Measurements from ENCODE around the gene ESAM. TPM values are rescaled to one million over a fixed set of nuclear protein-coding genes. Genes with fewer than 3 reads are reported as not detected.

The ESAM gene
- total and polyA plus RNA-seq, 4 donors = 4.0 to 15.6 (median 9.9) TPM

DNA sequence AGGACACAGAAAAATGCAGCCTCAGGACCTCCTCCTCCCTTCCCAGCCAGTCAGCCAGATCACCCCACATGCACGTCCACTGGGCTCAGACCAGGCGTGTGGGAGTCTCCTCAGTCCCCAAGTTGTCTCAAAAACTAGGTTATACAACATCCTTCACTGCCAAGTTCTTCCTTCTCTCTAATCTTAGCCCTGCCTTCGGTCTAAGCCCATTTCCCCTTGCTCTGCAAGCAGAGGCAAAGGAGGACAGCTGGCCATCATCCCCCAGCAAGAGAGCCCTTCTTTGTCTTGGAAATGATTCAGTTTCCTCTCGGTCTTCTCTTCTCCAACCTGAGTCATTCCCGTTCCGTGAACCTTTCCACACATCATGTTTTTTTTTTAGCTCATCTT, 36.4 kb downstream of the ESAM start:
- no peak for TF ChIP-seq RAD21 (IDR thresholded peaks at IDR 0.05)
- TF ChIP-seq HNF4A (conservative IDR thresholded peaks at IDR 0.05) = no peak
- TF ChIP-seq HNF4G (IDR thresholded peaks at IDR 0.05) = no peak
- TF ChIP-seq NR2F2 (IDR thresholded peaks at IDR 0.05) = no peak
- TF ChIP-seq ATF3 (IDR thresholded peaks at IDR 0.05) = no peak
- TF ChIP-seq FOXA2 (IDR thresholded peaks at IDR 0.05) = no peak
- no peak for TF ChIP-seq TAF1 (conservative IDR thresholded peaks at IDR 0.05)
- no peak for TF ChIP-seq GABPA (IDR thresholded peaks at IDR 0.05 in 1 of 2, conservative IDR thresholded peaks at IDR 0.05 in 1 of 2)
- no peak for TF ChIP-seq RXRA (IDR thresholded peaks at IDR 0.05)
- no peak for TF ChIP-seq JUND (IDR thresholded peaks at IDR 0.05)
- H3K9ac ChIP-seq (ENCODE audit: low read depth in 1 of 2, low read length in 2 of 2) = no peak overlapping the region
- 57% methylated on average over 6 of the region's 6 CpGs for WGBS
- peaks cover 0 to 11% (median 1%) of the 10 kb centered on the region in 4 donors for H3K27me3 ChIP-seq (ENCODE audit: control insufficient read depth in 4 of 4, insufficient read depth in 4 of 4, low read length in 3 of 4)
- no peak overlapping the region for H3K27ac ChIP-seq (ENCODE audit: low read depth in 1 of 2, low read length in 2 of 2)
- H3K36me3 ChIP-seq (ENCODE audit: control insufficient read depth in 4 of 4, insufficient read depth in 3 of 4, low read depth in 1 of 4, low read length in 3 of 4) = no peaks in the 10 kb centered on the region
- H3K9me3 ChIP-seq (ENCODE audit: control insufficient read depth in 4 of 4, low read length in 3 of 4) = no peaks in the 10 kb centered on the region
- no peak overlapping the region for H3K4me3 ChIP-seq (ENCODE audit: low read depth in 1 of 3, low read length in 3 of 3)
- H3K4me1 ChIP-seq (ENCODE audit: control insufficient read depth in 4 of 4, insufficient read depth in 4 of 4, low read length in 3 of 4) = peaks cover 0 to 7% (median 4%) of the 10 kb centered on the region in 4 donors
- no peak for DNase-seq (ENCODE audit: low spot score)

DNA sequence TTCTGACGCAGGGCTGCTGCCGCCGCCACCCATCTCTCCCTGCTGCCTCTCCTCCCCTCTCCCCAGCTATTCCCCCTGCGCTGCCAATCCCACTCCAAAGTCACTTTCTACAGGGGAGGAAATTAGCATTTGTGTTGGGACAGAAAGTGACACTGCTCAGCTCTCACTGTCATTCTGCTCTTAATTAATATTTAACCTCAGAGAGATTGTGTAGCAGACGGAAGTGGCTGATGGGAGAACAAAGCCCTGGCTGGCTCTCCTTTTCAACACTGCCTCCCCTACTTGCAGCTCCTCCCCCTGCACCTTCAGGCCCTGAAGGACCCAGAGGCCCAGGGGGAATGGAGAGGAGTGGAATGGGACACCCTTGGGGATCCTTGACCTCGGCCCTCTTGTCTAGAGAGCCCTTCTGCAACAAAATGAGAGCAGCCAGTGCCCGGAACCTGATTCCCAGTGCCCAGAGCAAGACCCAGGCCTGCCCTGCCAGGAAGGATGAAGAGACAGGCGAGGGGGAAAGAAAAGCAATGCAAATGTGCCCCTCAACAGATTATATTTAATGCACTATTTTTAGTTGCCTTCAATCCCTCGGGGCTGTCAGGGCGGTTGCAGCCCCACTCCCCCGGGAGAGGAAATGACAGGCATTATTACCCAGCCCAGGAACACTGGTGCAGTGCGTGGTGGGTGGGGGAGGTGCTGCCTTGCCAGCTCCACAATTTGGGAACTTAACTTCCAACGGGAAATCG, 36.9 kb downstream of the ESAM start:
- H3K9ac ChIP-seq (ENCODE audit: low read depth in 1 of 2, low read length in 2 of 2) = no peak overlapping the region
- H3K4me1 ChIP-seq (ENCODE audit: control insufficient read depth in 4 of 4, insufficient read depth in 4 of 4, low read length in 3 of 4) = peaks cover 0 to 7% (median 4%) of the 10 kb centered on the region in 4 donors
- no peak overlapping the region for H3K4me3 ChIP-seq (ENCODE audit: low read depth in 1 of 3, low read length in 3 of 3)
- H3K27ac ChIP-seq (ENCODE audit: low read depth in 1 of 2, low read length in 2 of 2) = no peak overlapping the region
- TF ChIP-seq FOXA2 (IDR thresholded peaks at IDR 0.05) (no peak), RAD21 (IDR thresholded peaks at IDR 0.05) (no peak), ATF3 (IDR thresholded peaks at IDR 0.05) (no peak)
- TF ChIP-seq, protein P1, sequence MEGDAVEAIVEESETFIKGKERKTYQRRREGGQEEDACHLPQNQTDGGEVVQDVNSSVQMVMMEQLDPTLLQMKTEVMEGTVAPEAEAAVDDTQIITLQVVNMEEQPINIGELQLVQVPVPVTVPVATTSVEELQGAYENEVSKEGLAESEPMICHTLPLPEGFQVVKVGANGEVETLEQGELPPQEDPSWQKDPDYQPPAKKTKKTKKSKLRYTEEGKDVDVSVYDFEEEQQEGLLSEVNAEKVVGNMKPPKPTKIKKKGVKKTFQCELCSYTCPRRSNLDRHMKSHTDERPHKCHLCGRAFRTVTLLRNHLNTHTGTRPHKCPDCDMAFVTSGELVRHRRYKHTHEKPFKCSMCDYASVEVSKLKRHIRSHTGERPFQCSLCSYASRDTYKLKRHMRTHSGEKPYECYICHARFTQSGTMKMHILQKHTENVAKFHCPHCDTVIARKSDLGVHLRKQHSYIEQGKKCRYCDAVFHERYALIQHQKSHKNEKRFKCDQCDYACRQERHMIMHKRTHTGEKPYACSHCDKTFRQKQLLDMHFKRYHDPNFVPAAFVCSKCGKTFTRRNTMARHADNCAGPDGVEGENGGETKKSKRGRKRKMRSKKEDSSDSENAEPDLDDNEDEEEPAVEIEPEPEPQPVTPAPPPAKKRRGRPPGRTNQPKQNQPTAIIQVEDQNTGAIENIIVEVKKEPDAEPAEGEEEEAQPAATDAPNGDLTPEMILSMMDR (IDR thresholded peaks at IDR 0.05; ENCODE audit: low read depth, low read length, missing input control) = no peak
- H3K27me3 ChIP-seq (ENCODE audit: control insufficient read depth in 4 of 4, insufficient read depth in 4 of 4, low read length in 3 of 4) = peaks cover 0 to 11% (median 1%) of the 10 kb centered on the region in 4 donors
- no peaks in the 10 kb centered on the region for H3K9me3 ChIP-seq (ENCODE audit: control insufficient read depth in 4 of 4, low read length in 3 of 4)
- DNase-seq (ENCODE audit: low spot score) = no peak
- no peaks in the 10 kb centered on the region for H3K36me3 ChIP-seq (ENCODE audit: control insufficient read depth in 4 of 4, insufficient read depth in 3 of 4, low read depth in 1 of 4, low read length in 3 of 4)
- 36% methylated on average over 14 of the region's 14 CpGs for WGBS

DNA sequence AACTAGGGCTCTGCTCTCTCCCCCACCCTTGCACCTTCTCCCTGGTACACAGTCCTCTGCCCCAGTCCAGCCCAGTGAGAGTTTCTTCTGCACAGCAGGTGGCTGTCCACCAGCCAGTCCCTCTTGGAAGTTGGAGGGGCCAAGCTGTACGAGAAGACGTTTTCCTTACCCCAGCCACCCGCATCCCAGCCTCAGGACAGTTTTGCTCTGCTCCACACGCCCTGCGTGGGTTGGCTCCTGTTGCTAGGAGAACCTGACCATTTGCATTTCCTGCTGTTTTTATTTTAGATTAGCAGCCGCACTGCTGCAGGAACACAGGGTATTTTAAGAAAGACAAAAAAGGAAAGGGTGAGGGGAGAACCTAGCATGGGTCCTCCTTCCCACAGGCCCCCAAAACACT, 39.9 kb downstream of the ESAM start:
- no peak overlapping the region for H3K27ac ChIP-seq (ENCODE audit: low read depth in 1 of 2, low read length in 2 of 2)
- H3K27me3 ChIP-seq (ENCODE audit: control insufficient read depth in 4 of 4, insufficient read depth in 4 of 4, low read length in 3 of 4) = peaks cover 0 to 19% (median 3%) of the 10 kb centered on the region in 4 donors
- no peak for DNase-seq (ENCODE audit: low spot score)
- TF ChIP-seq ATF3 (IDR thresholded peaks at IDR 0.05) (no peak), HNF4G (IDR thresholded peaks at IDR 0.05) (no peak), RAD21 (IDR thresholded peaks at IDR 0.05) (no peak), JUND (IDR thresholded peaks at IDR 0.05) (no peak)
- H3K9ac ChIP-seq (ENCODE audit: low read depth in 1 of 2, low read length in 2 of 2) = no peak overlapping the region
- H3K9me3 ChIP-seq (ENCODE audit: control insufficient read depth in 4 of 4, low read length in 3 of 4) = no peaks in the 10 kb centered on the region
- peaks cover 3 to 19% (median 11%) of the 10 kb centered on the region in 4 donors for H3K4me1 ChIP-seq (ENCODE audit: control insufficient read depth in 4 of 4, insufficient read depth in 4 of 4, low read length in 3 of 4)
- H3K4me3 ChIP-seq (ENCODE audit: low read depth in 1 of 3, low read length in 3 of 3) = no peak overlapping the region
- WGBS = 40% methylated on average over 6 of the region's 6 CpGs
- no peaks in the 10 kb centered on the region for H3K36me3 ChIP-seq (ENCODE audit: control insufficient read depth in 4 of 4, insufficient read depth in 3 of 4, low read depth in 1 of 4, low read length in 3 of 4)

Data from liver (tissue), 9 donors.